GM18951 (cell line): ENCODE measurements around the gene CCK.

Experiments used
- POLR2A ChIP-seq: IDR thresholded peaks from 4 replicates; pipeline ENCODE4 v1.6.1; 2011; ENCODE audit warnings: mild to moderate bottlenecking; ENCODE audit not compliant: insufficient read length, insufficient read depth; ENCODE audit errors: extremely low read depth
- in situ Hi-C: fragments of 300-500 bp; cut with MboI; formaldehyde crosslinking; loops from one replicate; pipeline ENCODE4 v1.12.0; 2022; ENCODE audit warnings: low sequenced_read_pairs, mixed read lengths, inconsistent platforms; ENCODE audit not compliant: unreplicated experiment

CCK gene

DNA sequence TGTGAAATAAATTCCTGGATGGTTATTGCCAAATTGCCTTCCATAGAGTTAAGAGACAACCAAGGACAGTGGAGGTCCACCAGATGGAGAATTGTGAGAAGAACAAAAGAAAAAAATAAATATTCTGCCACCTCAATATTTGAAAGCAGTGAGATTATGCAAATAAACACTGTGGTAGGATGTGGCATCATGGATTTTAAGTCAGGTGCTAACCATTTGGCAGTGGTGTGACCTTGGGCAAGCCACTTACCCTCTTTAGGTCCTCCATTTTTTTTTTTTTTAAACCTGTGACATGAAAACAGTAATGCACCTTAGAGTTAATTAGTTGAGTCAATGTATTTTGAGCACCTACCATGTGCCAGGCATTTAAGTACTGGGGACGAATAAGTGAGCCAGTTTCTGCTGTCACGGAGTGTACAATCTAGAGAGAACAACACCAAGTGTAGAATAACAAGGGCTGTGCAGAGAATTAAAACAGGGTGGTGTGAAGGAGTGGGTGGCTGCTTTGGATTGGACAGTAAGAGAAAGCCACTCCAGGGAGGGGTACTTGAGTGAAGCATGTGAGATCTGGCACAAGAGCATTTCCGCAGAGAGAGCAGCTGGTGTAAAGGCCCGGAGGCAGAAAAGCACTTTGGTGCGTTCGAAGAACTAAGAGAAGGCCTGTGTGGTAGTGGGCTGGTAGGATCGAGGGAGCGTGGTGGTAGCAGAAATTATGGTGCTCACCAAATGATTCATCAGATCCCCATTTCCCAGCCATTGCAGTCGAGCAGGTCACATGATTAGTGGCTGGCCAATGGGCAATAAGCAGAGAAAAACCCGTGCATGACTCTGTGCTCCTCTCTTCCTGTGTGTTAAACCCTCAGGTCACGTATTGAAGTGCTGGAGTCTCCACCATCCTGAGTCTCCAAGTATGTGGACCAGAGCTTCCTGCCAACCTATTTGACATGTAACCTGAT is 39.2 kb downstream of the CCK start:
- no peak for TF ChIP-seq POLR2A
- in situ Hi-C loops, result loop anchor here (10.0 to 25.0 kb wide), 3 partner anchors 112 to 332 kb away; no protein-coding TSS in a partner anchor

GRCh38 chr3:42225486-42226363 is 40.3 kb downstream of the CCK start:
- in situ Hi-C loops, result loop anchor here (10.0 to 25.0 kb wide), 3 partner anchors 111 to 331 kb away; no protein-coding TSS in a partner anchor

GRCh38 chr3:42224658-42225421 is 41.1 kb downstream of the CCK start:
- TF ChIP-seq POLR2A, result no peak
- in situ Hi-C loops, result loop anchor here (10.0 to 25.0 kb wide), 3 partner anchors 110 to 330 kb away; no protein-coding TSS in a partner anchor

More at GRCh38 chr3:42225486-42226363, 40.3 kb downstream of the CCK start:
- no peak for TF ChIP-seq POLR2A

GRCh38 chr3:42224178-42224577 is 41.8 kb downstream of the CCK start:
- in situ Hi-C loops, result loop anchor here (10.0 kb wide), 2 partner anchors 109 to 329 kb away; no protein-coding TSS in a partner anchor

GRCh38 chr3:42222942-42223693 is 42.9 kb downstream of the CCK start:
- in situ Hi-C loops, result loop anchor here (10.0 kb wide), 2 partner anchors 108 to 328 kb away; no protein-coding TSS in a partner anchor
- TF ChIP-seq POLR2A, result no peak

More at GRCh38 chr3:42224178-42224577, 41.8 kb downstream of the CCK start:
- no peak for TF ChIP-seq POLR2A

GRCh38 chr3:42220436-42221121 is 45.4 kb downstream of the CCK start:
- no peak for TF ChIP-seq POLR2A
- in situ Hi-C loops, result loop anchor here (10.0 kb wide), 2 partner anchors 106 to 326 kb away; no protein-coding TSS in a partner anchor

DNA sequence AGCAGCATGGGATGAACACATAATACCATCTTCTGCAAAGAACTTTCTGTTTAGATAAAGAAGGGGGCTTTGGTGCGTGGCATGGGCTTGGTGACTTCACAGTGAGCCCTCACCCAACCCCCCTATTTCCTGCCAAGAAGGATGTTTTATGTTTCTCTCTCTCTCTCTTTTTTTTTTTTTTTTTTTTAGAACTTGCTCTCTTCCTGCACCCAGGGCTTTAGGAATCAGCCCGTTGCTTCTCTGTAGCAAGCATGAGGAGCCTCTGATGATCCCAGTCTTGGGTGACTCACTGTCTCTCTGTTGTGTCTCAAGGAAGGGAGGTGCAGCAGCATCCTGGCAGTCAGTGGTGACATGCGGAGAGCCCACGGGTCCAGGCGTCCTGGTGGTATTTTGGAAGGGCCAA is 49.1 kb downstream of the CCK start:
- TF ChIP-seq POLR2A, result no peak
- in situ Hi-C loops, result no loop called here

GRCh38 chr3:42216302-42216701 is 49.7 kb downstream of the CCK start:
- in situ Hi-C loops, result no loop called here
- no peak for TF ChIP-seq POLR2A

- in situ Hi-C loops, result no loop called here
- no peak for TF ChIP-seq POLR2A
These were observed 51.3 kb downstream of the CCK start for GRCh38 chr3:42214565-42215283.

- in situ Hi-C loops, result no loop called here
- no peak for TF ChIP-seq POLR2A
These were observed 51.9 kb downstream of the CCK start for GRCh38 chr3:42214064-42214463.
